Measurements from ENCODE around the gene PSD2.

GRCh38 chr5:139872851-139873794 is 77.5 kb downstream of the PSD2 start:
- TF ChIP-seq CTCF (IDR thresholded peaks at IDR 0.05), result no peak
- TF ChIP-seq EZH2 (IDR thresholded peaks at IDR 0.05; ENCODE audit: borderline replicate concordance, insufficient read depth, low read depth, low read length, poor library complexity, severe bottlenecking), result no peak
